Activated CD8-positive, alpha-beta T cell treated with anti-CD3 and anti-CD28 coated beads, Interleukin-2, amount 10 ng/mL, durations not matched to agents 7 days and 5 days (primary cell): Measurements from ENCODE around the gene HRH4. TPM values are rescaled to one million over a fixed set of nuclear protein-coding genes. Genes with fewer than 3 reads are reported as not detected.

Experiments
- ATAC-seq: fragments of 150-1000 bp; cut with Tn5 transposase; one replicate; pipeline ENCODE4 v1.10.0; 2021; ENCODE audit warnings: moderate library complexity
- CTCF ChIA-PET: fragments of 350-600 bp; sonication (Branson Sonifier 250); formaldehyde crosslinking; loops from one replicate; lab custom pipeline; 2021; ENCODE audit warnings: antibody characterized with exemption; lab: Charles Lee
- POLR2A ChIA-PET: fragments of 350-600 bp; sonication (Branson Sonifier 250); formaldehyde crosslinking; loops from one replicate; lab custom pipeline; 2021; ENCODE audit warnings: antibody characterized with exemption; lab: Charles Lee
- DNase-seq: peaks from one replicate; pipeline ENCODE4 v3.0.0-alpha.2; 2020
- H3K27ac Mint-ChIP-seq: one replicate; pipeline ENCODE4 v1.8.0; 2021; ENCODE audit warnings: mild to moderate bottlenecking, mixed read lengths
- H3K27me3 Mint-ChIP-seq: one replicate; pipeline ENCODE4 v1.8.0; 2021; ENCODE audit warnings: low read depth, mixed read lengths
- H3K36me3 Mint-ChIP-seq: one replicate; pipeline ENCODE4 v1.8.0; 2021; ENCODE audit warnings: low read depth, mixed read lengths
- H3K4me1 Mint-ChIP-seq: one replicate; pipeline ENCODE4 v1.8.0; 2021; ENCODE audit warnings: low read depth, mixed read lengths
- H3K4me3 Mint-ChIP-seq: one replicate; pipeline ENCODE4 v1.8.0; 2021; ENCODE audit warnings: mild to moderate bottlenecking, mixed read lengths
- H3K9me3 Mint-ChIP-seq: one replicate; pipeline ENCODE4 v1.8.0; 2022; ENCODE audit warnings: mixed read lengths; ENCODE audit not compliant: insufficient read depth
- total RNA-seq, 2 experiments: library from RNA; stranded (reverse); gene quantifications; one replicate each; pipeline ENCODE4 v1.2.3, GENCODE V29; 2021

The HRH4 gene
- total RNA-seq, 2 experiments from 2014 or later, result not detected

GRCh38 chr18:24490539-24490938, 30.1 kb downstream of the HRH4 start:
- ChIA-PET CTCF (interaction anchor here (1.1 to 6.6 kb wide), 5 partner anchors 36 to 1893 kb away, joined by 3 to 163 read pairs (median 4); no protein-coding TSS in a partner anchor), POLR2A (interaction anchor here (0.6 kb wide), 1 partner anchor 14 kb away, joined by 5 read pairs; no protein-coding TSS in a partner anchor)
- Mint-ChIP-seq H3K27ac (no peak overlapping the region), H3K4me3 (no peak overlapping the region), H3K4me1 (peaks cover 6% of the 10 kb centered on the region), H3K9me3 (no peaks in the 10 kb centered on the region), H3K27me3 (peaks cover 31% of the 10 kb centered on the region), H3K36me3 (no peaks in the 10 kb centered on the region)
- no peak for DNase-seq
- no peak for ATAC-seq

GRCh38 chr18:24491927-24492834, 31.7 kb downstream of the HRH4 start:
- ATAC-seq, result no peak

DNA sequence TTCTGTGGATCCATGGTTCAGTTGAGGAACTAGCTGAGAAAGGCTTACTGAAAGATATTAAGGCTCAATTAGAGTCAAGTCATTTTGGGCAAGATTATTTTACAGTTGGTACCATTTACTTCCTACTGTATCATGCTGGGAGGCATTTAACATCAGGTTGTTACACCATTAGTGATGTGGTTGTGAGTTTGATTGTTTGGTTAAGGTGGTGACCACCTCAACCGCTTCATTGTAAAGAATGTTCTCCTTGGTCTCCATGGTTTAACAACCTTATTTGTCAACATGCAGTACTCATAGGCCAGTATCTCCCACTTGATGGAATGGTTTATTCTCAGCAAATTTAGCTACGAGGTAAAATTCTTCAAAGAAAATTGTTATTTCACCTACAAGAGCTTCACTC, 34.1 kb downstream of the HRH4 start:
- H3K36me3 Mint-ChIP-seq, result no peaks in the 10 kb centered on the region
- peaks cover 4% of the 10 kb centered on the region for H3K4me1 Mint-ChIP-seq
- no peak for DNase-seq
- H3K27ac Mint-ChIP-seq, result no peak overlapping the region
- H3K4me3 Mint-ChIP-seq, result no peak overlapping the region
- H3K27me3 Mint-ChIP-seq, result peaks cover 26% of the 10 kb centered on the region
- CTCF ChIA-PET, result interaction anchor here (1.3 to 1.9 kb wide), 3 partner anchors 20 to 318 kb away, joined by 4 to 7 read pairs (median 5); no protein-coding TSS in a partner anchor
- POLR2A ChIA-PET, result no interaction called here
- no peaks in the 10 kb centered on the region for H3K9me3 Mint-ChIP-seq
- ATAC-seq, result no peak

More at GRCh38 chr18:24491927-24492834, 31.7 kb downstream of the HRH4 start:
- Mint-ChIP-seq H3K9me3 (no peaks in the 10 kb centered on the region), H3K4me1 (peaks cover 6% of the 10 kb centered on the region), H3K27me3 (peaks cover 29% of the 10 kb centered on the region), H3K36me3 (no peaks in the 10 kb centered on the region), H3K4me3 (no peak overlapping the region), H3K27ac (no peak overlapping the region)
- CTCF ChIA-PET, result interaction anchor here (0.6 to 2.1 kb wide), 8 partner anchors 9 to 315 kb away, joined by 3 to 13 read pairs (median 4); no protein-coding TSS in a partner anchor
- POLR2A ChIA-PET, result no interaction called here
- no peak for DNase-seq

DNA sequence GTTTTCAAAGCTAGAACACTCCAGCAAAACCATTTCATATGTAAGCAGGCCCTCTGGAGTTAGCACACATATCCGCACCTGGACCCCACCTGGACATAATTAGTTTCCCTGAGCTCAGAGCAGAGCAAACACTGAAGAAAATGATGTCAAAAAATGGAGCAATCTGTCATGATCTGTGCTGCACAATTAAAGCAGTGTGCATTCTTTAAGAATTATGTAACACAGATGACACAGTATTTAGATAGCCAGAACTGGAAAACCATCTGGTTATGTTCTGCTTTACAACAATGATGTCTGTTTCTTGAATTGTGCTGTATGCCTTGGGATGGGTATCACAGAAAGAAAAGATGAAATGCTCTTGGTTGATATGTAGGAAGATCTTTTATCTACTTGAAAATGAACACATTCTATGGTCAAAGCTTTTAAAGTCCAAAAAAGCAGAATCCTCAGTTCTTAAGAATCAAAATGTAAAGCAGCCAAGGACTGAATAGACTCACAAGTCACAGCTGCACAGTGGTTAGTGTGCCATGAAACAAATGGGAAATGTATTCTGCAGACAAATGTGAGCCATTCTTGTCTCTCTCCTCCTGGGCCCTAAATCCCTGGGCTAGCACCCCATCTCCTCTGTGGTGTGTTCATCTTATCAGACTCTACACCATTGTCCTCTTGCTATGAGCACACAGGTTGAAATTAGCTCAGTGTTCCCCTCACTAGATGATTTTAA, 36.8 kb downstream of the HRH4 start:
- no peak overlapping the region for H3K27ac Mint-ChIP-seq
- POLR2A ChIA-PET, result no interaction called here
- H3K36me3 Mint-ChIP-seq, result no peaks in the 10 kb centered on the region
- no peak for ATAC-seq
- peaks cover 21% of the 10 kb centered on the region for H3K27me3 Mint-ChIP-seq
- CTCF ChIA-PET, result interaction anchor here (1.1 to 1.6 kb wide), 2 partner anchors 8 to 17 kb away, joined by 3 read pairs; no protein-coding TSS in a partner anchor
- H3K4me3 Mint-ChIP-seq, result no peak overlapping the region
- DNase-seq, result no peak
- no peaks in the 10 kb centered on the region for H3K9me3 Mint-ChIP-seq
- no peaks in the 10 kb centered on the region for H3K4me1 Mint-ChIP-seq

- H3K27ac Mint-ChIP-seq, result no peak overlapping the region
- CTCF ChIA-PET, result interaction anchor here (1.0 to 1.7 kb wide), 2 partner anchors 11 to 12 kb away, joined by 4 to 5 read pairs; no protein-coding TSS in a partner anchor
- H3K9me3 Mint-ChIP-seq, result no peaks in the 10 kb centered on the region
Measured at GRCh38 chr18:24499814-24500213, 39.4 kb downstream of the HRH4 start.

DNA sequence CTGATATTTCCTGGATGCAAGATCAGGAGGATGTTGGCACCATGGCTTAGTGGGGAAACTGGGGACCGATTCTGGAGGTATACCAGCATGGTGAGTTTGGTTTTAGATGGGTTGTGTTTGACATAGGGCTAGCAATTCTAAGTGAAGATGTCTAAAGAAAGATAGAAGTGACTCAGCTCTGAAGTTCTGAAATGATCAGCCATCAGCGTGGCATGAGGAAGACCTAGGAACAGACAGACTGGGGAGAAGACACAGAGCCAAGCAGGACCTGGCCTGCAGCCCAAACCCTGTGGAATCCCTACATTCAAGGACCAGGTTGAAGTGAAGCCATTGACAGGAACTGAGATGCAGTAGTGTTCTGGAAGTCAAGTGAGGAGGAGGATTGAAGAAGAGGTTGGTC, 39.8 kb downstream of the HRH4 start:
- H3K4me1 Mint-ChIP-seq, result no peaks in the 10 kb centered on the region
- DNase-seq (no peak), ATAC-seq (no peak)
- no peaks in the 10 kb centered on the region for H3K9me3 Mint-ChIP-seq
- POLR2A ChIA-PET, result no interaction called here
- no peak overlapping the region for H3K4me3 Mint-ChIP-seq
- CTCF ChIA-PET, result interaction anchor here (1.0 to 1.7 kb wide), 2 partner anchors 11 to 13 kb away, joined by 4 to 5 read pairs; no protein-coding TSS in a partner anchor
- no peaks in the 10 kb centered on the region for H3K36me3 Mint-ChIP-seq
- no peak overlapping the region for H3K27ac Mint-ChIP-seq
- peaks cover under 1% of the 10 kb centered on the region for H3K27me3 Mint-ChIP-seq

More at GRCh38 chr18:24499814-24500213, 39.4 kb downstream of the HRH4 start:
- Mint-ChIP-seq H3K27me3 (peaks cover 5% of the 10 kb centered on the region), H3K36me3 (no peaks in the 10 kb centered on the region), H3K4me1 (no peaks in the 10 kb centered on the region), H3K4me3 (no peak overlapping the region)
- POLR2A ChIA-PET, result no interaction called here
- DNase-seq (no peak), ATAC-seq (no peak)

GRCh38 chr18:24500766-24501165, 40.3 kb downstream of the HRH4 start:
- ChIA-PET CTCF (interaction anchor here (1.7 kb wide), 1 partner anchor 12 kb away, joined by 5 read pairs; no protein-coding TSS in a partner anchor), POLR2A (no interaction called here)
- H3K36me3 Mint-ChIP-seq, result no peaks in the 10 kb centered on the region
- DNase-seq (no peak), ATAC-seq (no peak)
- H3K27me3 Mint-ChIP-seq, result no peaks in the 10 kb centered on the region
- H3K4me3 Mint-ChIP-seq, result no peak overlapping the region
- no peak overlapping the region for H3K27ac Mint-ChIP-seq
- no peaks in the 10 kb centered on the region for H3K4me1 Mint-ChIP-seq
- H3K9me3 Mint-ChIP-seq, result no peaks in the 10 kb centered on the region

GRCh38 chr18:24502667-24503523, 42.5 kb downstream of the HRH4 start:
- no peak for DNase-seq
- no peaks in the 10 kb centered on the region for H3K36me3 Mint-ChIP-seq
- no peak for ATAC-seq
- H3K27ac Mint-ChIP-seq, result no peak overlapping the region
- ChIA-PET CTCF (no interaction called here), POLR2A (interaction anchor here (1.5 kb wide), 1 partner anchor 11 kb away, joined by 3 read pairs; no protein-coding TSS in a partner anchor)
- H3K4me1 Mint-ChIP-seq, result no peaks in the 10 kb centered on the region
- H3K4me3 Mint-ChIP-seq, result no peak overlapping the region
- no peaks in the 10 kb centered on the region for H3K27me3 Mint-ChIP-seq
- H3K9me3 Mint-ChIP-seq, result no peaks in the 10 kb centered on the region

DNA sequence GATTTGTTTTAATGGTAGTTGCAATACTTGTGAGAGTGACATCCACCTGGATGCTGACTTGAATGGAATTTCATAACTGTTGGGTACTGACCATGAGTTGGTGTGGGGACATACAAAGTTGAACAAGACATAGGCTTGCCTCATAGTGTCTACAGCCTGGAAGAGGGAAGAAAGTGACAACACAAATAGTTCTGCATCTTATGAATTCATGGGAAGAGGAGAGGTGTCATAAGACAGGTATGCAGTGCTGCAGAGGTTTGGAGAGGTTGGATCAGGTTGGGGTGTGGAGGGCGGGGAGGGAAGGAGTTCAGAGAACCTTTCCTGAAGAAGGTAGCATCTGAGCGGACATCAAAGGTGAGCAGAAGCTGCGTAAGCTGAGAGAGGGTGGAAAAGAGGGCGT, 44.0 kb downstream of the HRH4 start:
- CTCF ChIA-PET, result interaction anchor here (2.3 kb wide), 1 partner anchor 10 kb away, joined by 13 read pairs; no protein-coding TSS in a partner anchor
- ATAC-seq (no peak), DNase-seq (no peak)
- Mint-ChIP-seq H3K4me1 (no peaks in the 10 kb centered on the region), H3K27ac (no peak overlapping the region), H3K36me3 (no peaks in the 10 kb centered on the region), H3K4me3 (no peak overlapping the region), H3K9me3 (no peaks in the 10 kb centered on the region), H3K27me3 (no peaks in the 10 kb centered on the region)
- POLR2A ChIA-PET, result no interaction called here

GRCh38 chr18:24506175-24506574, 45.7 kb downstream of the HRH4 start:
- no peak overlapping the region for H3K4me3 Mint-ChIP-seq
- POLR2A ChIA-PET, result interaction anchor here (0.6 kb wide), 1 partner anchor 24 kb away, joined by 4 read pairs; no protein-coding TSS in a partner anchor
- ATAC-seq (no peak), DNase-seq (no peak)
- CTCF ChIA-PET, result interaction anchor here (2.3 kb wide), 1 partner anchor 8 kb away, joined by 13 read pairs; no protein-coding TSS in a partner anchor
- H3K36me3 Mint-ChIP-seq, result no peaks in the 10 kb centered on the region
- no peaks in the 10 kb centered on the region for H3K4me1 Mint-ChIP-seq
- H3K9me3 Mint-ChIP-seq, result no peaks in the 10 kb centered on the region
- no peaks in the 10 kb centered on the region for H3K27me3 Mint-ChIP-seq
- no peak overlapping the region for H3K27ac Mint-ChIP-seq

DNA sequence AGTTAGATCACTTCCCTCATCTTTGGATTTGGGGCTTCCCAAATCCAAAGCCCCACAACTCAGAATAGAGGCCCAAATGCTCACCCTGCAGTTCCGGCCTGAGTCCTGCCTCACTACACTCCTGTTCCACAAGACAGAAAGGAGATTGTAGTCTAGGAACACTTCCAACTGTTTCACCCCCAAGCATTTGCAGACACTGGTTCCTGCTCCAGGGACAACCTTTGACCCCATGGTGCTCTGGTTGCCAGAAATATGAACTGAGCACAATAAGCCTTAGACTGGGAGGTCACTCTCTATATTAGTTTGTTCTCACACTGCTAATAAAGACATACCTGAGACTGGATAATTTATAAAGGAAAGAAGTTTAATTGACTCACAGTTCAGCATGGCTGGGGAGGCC, 49.0 kb downstream of the HRH4 start:
- Mint-ChIP-seq H3K36me3 (no peaks in the 10 kb centered on the region), H3K27ac (no peak overlapping the region), H3K4me3 (no peak overlapping the region), H3K4me1 (no peaks in the 10 kb centered on the region), H3K9me3 (no peaks in the 10 kb centered on the region), H3K27me3 (no peaks in the 10 kb centered on the region)
- ChIA-PET CTCF (no interaction called here), POLR2A (no interaction called here)
- ATAC-seq (no peak), DNase-seq (no peak)
